K562 (cell line): ENCODE results near the gene IL1B. TPM values are rescaled to one million over a fixed set of nuclear protein-coding genes. Genes with fewer than 3 reads are reported as not detected.

ENCODE experiments used
- BRD9 ChIP-seq: fragments of 450-650 bp; IDR thresholded peaks from 2 replicates; pipeline ENCODE4 v1.6.1; 2018; ENCODE audit warnings: low read depth; ENCODE audit not compliant: partially characterized antibody
- CREM ChIP-seq: IDR thresholded peaks from 2 replicates; pipeline ENCODE4 v1.6.1; 2014; ENCODE audit warnings: antibody characterized with exemption, low read depth
- CTBP1 ChIP-seq: fragments of 450-650 bp; IDR thresholded peaks from 2 replicates; pipeline ENCODE4 v1.6.1; 2016; ENCODE audit warnings: borderline replicate concordance
- DDX20 ChIP-seq: fragments of 450-650 bp; IDR thresholded peaks from 2 replicates; pipeline ENCODE4 v1.6.1; 2016; ENCODE audit warnings: missing genetic modification characterization, low read depth, mild to moderate bottlenecking, missing compliant biosample characterization, moderate library complexity
- EP300 ChIP-seq: IDR thresholded peaks from 2 replicates; pipeline ENCODE4 v1.6.1; 2012; ENCODE audit warnings: low read length, improper control_type of control experiment
- FUS ChIP-seq: fragments of 200-400 bp; formaldehyde crosslinking; optimal IDR thresholded peaks from 2 replicates; pipeline ENCODE3; 2017; ENCODE audit warnings: low read depth, low read length
- GATA2 ChIP-seq: sonication (generic); formaldehyde crosslinking; IDR thresholded peaks from 2 replicates; pipeline ENCODE4 v1.4.0; 2020; ENCODE audit warnings: mild to moderate bottlenecking, missing genetic modification reagents
- NCOA1 ChIP-seq: fragments of 450-650 bp; IDR thresholded peaks from 2 replicates; pipeline ENCODE4 v1.6.1; 2016; ENCODE audit warnings: low read depth
- NFE2 ChIP-seq: IDR thresholded peaks from 2 replicates; pipeline ENCODE4 v1.6.1; 2014; ENCODE audit warnings: antibody characterized with exemption, low read depth
- PHB ChIP-seq: fragments of 250-450 bp; sonication (Bioruptor Pico); IDR thresholded peaks from 2 replicates; pipeline ENCODE4 v1.5.0; 2021
- PML ChIP-seq: IDR thresholded peaks from 2 replicates; pipeline ENCODE4 v1.6.1; 2012; ENCODE audit warnings: low read length, inconsistent platforms
- PRMT5 ChIP-seq: sonication (generic); formaldehyde crosslinking; IDR thresholded peaks from 2 replicates; pipeline ENCODE4 v1.5.0; 2020; ENCODE audit warnings: missing genetic modification reagents
- RBM17 ChIP-seq: fragments of 200-400 bp; formaldehyde crosslinking; IDR thresholded peaks from 2 replicates; pipeline ENCODE4 v1.6.1; 2017; ENCODE audit warnings: low read depth, mild to moderate bottlenecking, low read length, borderline replicate concordance
- SPI1 ChIP-seq: IDR thresholded peaks from 2 replicates; pipeline ENCODE4 v1.6.1; 2011; ENCODE audit warnings: low read depth, low read length, control low read depth, borderline replicate concordance
- TAF9B ChIP-seq: fragments of 450-650 bp; IDR thresholded peaks from 2 replicates; pipeline ENCODE4 v1.6.1; 2018; ENCODE audit warnings: mild to moderate bottlenecking; ENCODE audit not compliant: partially characterized antibody
- TOE1 ChIP-seq, 2 experiments: fragments of 450-650 bp in 1 of 2; sonication (generic) in 1 of 2; formaldehyde crosslinking in 1 of 2; IDR thresholded peaks; 2 replicates each; pipeline versions ENCODE4 v1.7.1 to v1.8.0; 2016 to 2022; ENCODE audit warnings: borderline replicate concordance in 2 of 2, mild to moderate bottlenecking in 2 of 2, antibody characterized with exemption in 1 of 2, inconsistent platforms in 1 of 2, low read depth in 1 of 2, missing genetic modification reagents in 1 of 2, moderate library complexity in 1 of 2
- ZNF699 ChIP-seq: fragments of 250-450 bp; sonication (Bioruptor Pico); IDR thresholded peaks from 2 replicates; pipeline ENCODE4 v1.8.0; 2021; ENCODE audit warnings: mild to moderate bottlenecking, moderate library complexity; ENCODE audit not compliant: insufficient replicate concordance
- polyA plus RNA-seq, 8 experiments: library from polyadenylated mRNA; depleted of rRNA in 4 of 8; stranded (reverse) in 5 of 8; unstranded in 3 of 8; fragments of >200 nt; fragmentation: Nextera tagmentation in 2 of 8; fragmentation: Illumina TruSeq in 1 of 8; extraction: Ambion mirVana in 2 of 8; extraction: Trizol in 1 of 8; gene quantifications; 2 replicates each; pipeline versions ENCODE4 v1.2.1 to v1.2.3, GENCODE V29; 2011 to 2014; ENCODE audit warnings: inconsistent platforms in 1 of 8, missing spikeins in 1 of 8
- total RNA-seq, 7 experiments: library from RNA; depleted of rRNA in 6 of 7; stranded (reverse); fragments of >200 nt in 6 of 7; fragmentation: Illumina TruSeq in 2 of 7; extraction: Trizol in 2 of 7; gene quantifications; 2 replicates each; pipeline versions ENCODE4 v1.2.1 to v1.2.3, GENCODE V29; 2011 to 2021; ENCODE audit warnings: low replicate concordance in 1 of 7
- TF ChIP-seq, protein P1 (sequence below): fragments of 250-450 bp; sonication (Bioruptor Pico); IDR thresholded peaks from 2 replicates; pipeline ENCODE4 v1.4.0; 2020; ENCODE audit warnings: mild to moderate bottlenecking, moderate library complexity, borderline replicate concordance
- TF ChIP-seq, protein P2 (sequence below): fragments of 450-650 bp; formaldehyde crosslinking; IDR thresholded peaks from 2 replicates; pipeline ENCODE4 v1.4.0; 2020; ENCODE audit warnings: mild to moderate bottlenecking
- TF ChIP-seq, protein P3 (sequence below): fragments of 200-400 bp; formaldehyde crosslinking; IDR thresholded peaks from 2 replicates; pipeline ENCODE4 v1.6.1; 2017; ENCODE audit warnings: mild to moderate bottlenecking, low read depth, low read length, moderate library complexity

The IL1B gene
- total and polyA plus RNA-seq, 9 of the 15 experiments (the other 6 are each of a cell fraction or from before 2014, with no cell fraction given), result 0.29 TPM; not detected in 8

DNA sequence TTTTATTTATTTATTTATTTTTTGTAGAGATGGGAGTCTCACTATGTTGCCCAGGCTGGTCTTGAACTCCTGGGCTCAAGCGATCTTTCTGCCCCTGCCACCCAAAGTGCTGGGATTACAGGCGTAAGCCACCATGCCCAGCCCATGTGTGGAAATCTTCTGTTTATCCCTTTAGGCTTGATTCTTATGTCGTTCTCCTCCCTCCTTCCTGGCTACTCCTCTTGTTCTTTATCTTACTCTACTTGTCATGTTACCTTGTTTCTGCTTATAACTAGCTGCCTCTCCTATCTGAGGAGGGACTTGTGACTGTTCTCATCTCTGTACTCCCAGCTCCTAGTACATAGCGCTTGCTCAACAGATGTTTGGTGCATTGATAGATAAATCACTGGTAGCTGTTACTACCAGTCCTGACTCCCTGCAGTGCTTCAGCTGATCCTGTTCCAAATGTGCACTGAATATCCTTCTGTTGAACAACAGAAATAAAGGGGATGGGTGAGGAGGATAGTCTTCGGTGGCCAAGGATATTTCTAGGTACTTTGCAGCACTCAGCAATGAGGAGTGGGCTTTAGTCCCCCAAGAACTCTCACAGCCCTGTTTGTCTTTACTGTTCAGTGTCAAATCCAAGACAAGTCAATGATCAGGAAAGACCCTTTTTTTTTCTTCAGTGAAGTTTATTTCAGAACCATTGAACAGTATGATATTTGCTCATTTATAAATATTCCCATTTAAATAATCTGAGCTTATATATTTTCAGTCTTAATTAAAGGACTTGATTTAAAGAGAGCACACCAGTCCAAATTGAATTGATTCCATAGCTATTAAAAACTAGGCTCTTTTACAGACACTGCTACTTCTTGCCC lies 7.2 kb downstream of the IL1B start (continued):
- TF ChIP-seq, protein P1, sequence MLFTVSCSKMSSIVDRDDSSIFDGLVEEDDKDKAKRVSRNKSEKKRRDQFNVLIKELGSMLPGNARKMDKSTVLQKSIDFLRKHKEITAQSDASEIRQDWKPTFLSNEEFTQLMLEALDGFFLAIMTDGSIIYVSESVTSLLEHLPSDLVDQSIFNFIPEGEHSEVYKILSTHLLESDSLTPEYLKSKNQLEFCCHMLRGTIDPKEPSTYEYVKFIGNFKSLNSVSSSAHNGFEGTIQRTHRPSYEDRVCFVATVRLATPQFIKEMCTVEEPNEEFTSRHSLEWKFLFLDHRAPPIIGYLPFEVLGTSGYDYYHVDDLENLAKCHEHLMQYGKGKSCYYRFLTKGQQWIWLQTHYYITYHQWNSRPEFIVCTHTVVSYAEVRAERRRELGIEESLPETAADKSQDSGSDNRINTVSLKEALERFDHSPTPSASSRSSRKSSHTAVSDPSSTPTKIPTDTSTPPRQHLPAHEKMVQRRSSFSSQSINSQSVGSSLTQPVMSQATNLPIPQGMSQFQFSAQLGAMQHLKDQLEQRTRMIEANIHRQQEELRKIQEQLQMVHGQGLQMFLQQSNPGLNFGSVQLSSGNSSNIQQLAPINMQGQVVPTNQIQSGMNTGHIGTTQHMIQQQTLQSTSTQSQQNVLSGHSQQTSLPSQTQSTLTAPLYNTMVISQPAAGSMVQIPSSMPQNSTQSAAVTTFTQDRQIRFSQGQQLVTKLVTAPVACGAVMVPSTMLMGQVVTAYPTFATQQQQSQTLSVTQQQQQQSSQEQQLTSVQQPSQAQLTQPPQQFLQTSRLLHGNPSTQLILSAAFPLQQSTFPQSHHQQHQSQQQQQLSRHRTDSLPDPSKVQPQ (CRISPR knock-in tag), result no peak
- TF ChIP-seq RBM17 (no peak), PHB (CRISPR knock-in tag) (no peak), TAF9B (no peak), NFE2 (no peak), GATA2 (CRISPR knock-in tag) (peak; percentile 84), FUS (no peak), PML (peak; percentile 50; the same call in 1 of the 2 replicates), PRMT5 (CRISPR knock-in tag) (no peak), DDX20 (tag) (no peak), CREM (peak; percentile 38; the same call in 1 of the 2 replicates), ZNF699 (CRISPR knock-in tag) (no peak), BRD9 (peak; percentile 57), CTBP1 (peak; percentile 61; the same call in 1 of the 2 replicates), SPI1 (no peak), TOE1 (IDR thresholded peaks at IDR 0.05; ENCODE audit: borderline replicate concordance) (no peak), TOE1 (CRISPR knock-in tag; IDR thresholded peaks at IDR 0.05; ENCODE audit: borderline replicate concordance, low read depth) (no peak), EP300 (peak; percentile 59; the same call in 1 of the 2 replicates), NCOA1 (0 out of 2 replicates have a peak, but pooled peaks have one; percentile 25)
- TF ChIP-seq, protein P2, sequence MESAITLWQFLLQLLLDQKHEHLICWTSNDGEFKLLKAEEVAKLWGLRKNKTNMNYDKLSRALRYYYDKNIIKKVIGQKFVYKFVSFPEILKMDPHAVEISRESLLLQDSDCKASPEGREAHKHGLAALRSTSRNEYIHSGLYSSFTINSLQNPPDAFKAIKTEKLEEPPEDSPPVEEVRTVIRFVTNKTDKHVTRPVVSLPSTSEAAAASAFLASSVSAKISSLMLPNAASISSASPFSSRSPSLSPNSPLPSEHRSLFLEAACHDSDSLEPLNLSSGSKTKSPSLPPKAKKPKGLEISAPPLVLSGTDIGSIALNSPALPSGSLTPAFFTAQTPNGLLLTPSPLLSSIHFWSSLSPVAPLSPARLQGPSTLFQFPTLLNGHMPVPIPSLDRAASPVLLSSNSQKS (CRISPR knock-in tag), result no peak
- TF ChIP-seq, protein P3, sequence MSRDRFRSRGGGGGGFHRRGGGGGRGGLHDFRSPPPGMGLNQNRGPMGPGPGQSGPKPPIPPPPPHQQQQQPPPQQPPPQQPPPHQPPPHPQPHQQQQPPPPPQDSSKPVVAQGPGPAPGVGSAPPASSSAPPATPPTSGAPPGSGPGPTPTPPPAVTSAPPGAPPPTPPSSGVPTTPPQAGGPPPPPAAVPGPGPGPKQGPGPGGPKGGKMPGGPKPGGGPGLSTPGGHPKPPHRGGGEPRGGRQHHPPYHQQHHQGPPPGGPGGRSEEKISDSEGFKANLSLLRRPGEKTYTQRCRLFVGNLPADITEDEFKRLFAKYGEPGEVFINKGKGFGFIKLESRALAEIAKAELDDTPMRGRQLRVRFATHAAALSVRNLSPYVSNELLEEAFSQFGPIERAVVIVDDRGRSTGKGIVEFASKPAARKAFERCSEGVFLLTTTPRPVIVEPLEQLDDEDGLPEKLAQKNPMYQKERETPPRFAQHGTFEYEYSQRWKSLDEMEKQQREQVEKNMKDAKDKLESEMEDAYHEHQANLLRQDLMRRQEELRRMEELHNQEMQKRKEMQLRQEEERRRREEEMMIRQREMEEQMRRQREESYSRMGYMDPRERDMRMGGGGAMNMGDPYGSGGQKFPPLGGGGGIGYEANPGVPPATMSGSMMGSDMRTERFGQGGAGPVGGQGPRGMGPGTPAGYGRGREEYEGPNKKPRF, result no peak
